ENCODE data around the gene CCDC88C.

Gene CCDC88C

DNA sequence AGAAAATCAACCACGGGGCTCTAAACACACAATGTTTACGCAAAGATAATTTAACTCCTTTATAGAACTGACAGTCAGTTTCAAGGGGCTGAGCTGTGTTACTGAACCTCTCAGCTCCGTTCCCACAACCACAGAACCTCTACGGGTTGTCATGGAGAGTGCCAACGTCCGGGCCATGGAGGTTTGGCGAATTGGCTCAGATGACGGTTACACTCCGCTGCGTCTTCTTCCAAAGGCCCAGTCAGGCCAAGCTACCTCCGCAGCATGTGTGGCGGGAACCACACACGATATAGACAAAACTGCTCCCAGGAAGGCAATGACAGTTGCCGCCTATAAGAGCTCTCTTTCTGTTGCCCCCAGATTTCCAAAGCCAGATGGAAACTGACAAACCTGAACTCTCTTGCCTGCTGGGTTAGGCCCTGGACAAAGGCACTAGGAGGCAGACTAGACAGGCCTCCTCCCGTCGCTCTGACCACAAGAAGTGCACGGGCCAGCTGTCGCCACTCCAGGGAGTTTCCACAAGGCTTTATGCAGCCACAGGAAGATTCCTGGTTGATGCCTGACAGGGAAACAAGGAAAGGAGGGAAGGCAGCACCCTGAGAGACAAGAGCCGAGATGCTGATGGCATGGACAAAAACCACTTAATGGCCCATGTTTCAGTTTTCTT lies 30.3 kb downstream of the CCDC88C start:
- Histone ChIP-seq H3K27ac (ENCODE audit: low read length) (no peak overlapping the region), H3K36me3 (replicated peaks; ENCODE audit: low read depth, low read length) (peaks cover 30% of the 10 kb centered on the region), H2AFZ (ENCODE audit: low read depth, low read length) (no peak overlapping the region), H3K9me3 (ENCODE audit: insufficient read depth, low read length) (no peaks in the 10 kb centered on the region), H3K4me2 (ENCODE audit: low read length) (no peak overlapping the region), H4K20me1 (ENCODE audit: insufficient read depth, low read length) (peaks cover 91% of the 10 kb centered on the region), H3K9ac (ENCODE audit: low read length) (no peak overlapping the region), H3K79me2 (ENCODE audit: low read length) (peaks cover 97% of the 10 kb centered on the region), H3K4me1 (ENCODE audit: low read length) (peaks cover 69% of the 10 kb centered on the region), H3K27me3 (ENCODE audit: low read depth, low read length) (no peaks in the 10 kb centered on the region), H3K4me3 (ENCODE audit: low read length) (no peak overlapping the region)
- no peak for TF ChIP-seq EZH2phosphoT487 (IDR thresholded peaks at IDR 0.05; ENCODE audit: low read depth)
- TF ChIP-seq CTCF (IDR thresholded peaks at IDR 0.05; ENCODE audit: low read depth, low read length): no peak

- peaks cover 22% of the 10 kb centered on the region for H3K36me3 ChIP-seq (replicated peaks; ENCODE audit: low read depth, low read length)
- no peaks in the 10 kb centered on the region for H3K27me3 ChIP-seq (ENCODE audit: low read depth, low read length)
- H3K4me2 ChIP-seq (ENCODE audit: low read length): no peak overlapping the region
- no peak overlapping the region for H3K9ac ChIP-seq (ENCODE audit: low read length)
- TF ChIP-seq CTCF (IDR thresholded peaks at IDR 0.05; ENCODE audit: low read depth, low read length) (no peak), EZH2phosphoT487 (IDR thresholded peaks at IDR 0.05; ENCODE audit: low read depth) (no peak)
- H3K9me3 ChIP-seq (ENCODE audit: insufficient read depth, low read length): no peaks in the 10 kb centered on the region
- H3K4me3 ChIP-seq (ENCODE audit: low read length): no peak overlapping the region
- peaks cover 69% of the 10 kb centered on the region for H3K4me1 ChIP-seq (ENCODE audit: low read length)
- H3K27ac ChIP-seq (ENCODE audit: low read length): no peak overlapping the region
- peaks cover 91% of the 10 kb centered on the region for H4K20me1 ChIP-seq (ENCODE audit: insufficient read depth, low read length)
- H2AFZ ChIP-seq (ENCODE audit: low read depth, low read length): no peak overlapping the region
- H3K79me2 ChIP-seq (ENCODE audit: low read length): peaks cover 98% of the 10 kb centered on the region
Observed at GRCh38 chr14:91385697-91386096, 31.9 kb downstream of the CCDC88C start.

DNA sequence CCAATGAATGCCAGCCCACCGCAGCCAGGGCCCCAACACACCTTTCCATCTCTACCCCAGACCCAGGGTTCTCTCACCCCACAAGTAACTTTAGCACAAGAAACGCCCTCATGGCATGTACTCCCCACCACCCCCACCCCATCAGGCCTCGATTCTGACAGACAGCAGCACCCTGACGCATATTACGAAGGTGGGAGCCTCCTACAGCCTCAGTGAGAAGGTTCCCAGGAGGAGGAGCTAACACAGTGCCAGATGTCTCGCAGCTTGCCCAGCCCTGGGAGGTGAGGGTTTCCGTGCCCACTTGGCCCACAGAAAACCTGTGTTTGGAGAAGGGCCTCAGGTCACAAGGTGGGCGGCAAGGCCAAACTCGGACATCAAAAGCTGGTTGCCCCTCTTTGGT lies 32.4 kb downstream of the CCDC88C start:
- H3K9ac ChIP-seq (ENCODE audit: low read length): no peak overlapping the region
- H2AFZ ChIP-seq (ENCODE audit: low read depth, low read length): no peak overlapping the region
- H3K27ac ChIP-seq (ENCODE audit: low read length): no peak overlapping the region
- no peak for TF ChIP-seq EZH2phosphoT487 (IDR thresholded peaks at IDR 0.05; ENCODE audit: low read depth)
- TF ChIP-seq CTCF (IDR thresholded peaks at IDR 0.05; ENCODE audit: low read depth, low read length): no peak
- H3K4me3 ChIP-seq (ENCODE audit: low read length): no peak overlapping the region
- peaks cover 17% of the 10 kb centered on the region for H3K36me3 ChIP-seq (replicated peaks; ENCODE audit: low read depth, low read length)
- no peaks in the 10 kb centered on the region for H3K27me3 ChIP-seq (ENCODE audit: low read depth, low read length)
- no peak overlapping the region for H3K4me2 ChIP-seq (ENCODE audit: low read length)
- H3K4me1 ChIP-seq (ENCODE audit: low read length): peaks cover 69% of the 10 kb centered on the region
- no peaks in the 10 kb centered on the region for H3K9me3 ChIP-seq (ENCODE audit: insufficient read depth, low read length)
- peaks cover 91% of the 10 kb centered on the region for H4K20me1 ChIP-seq (ENCODE audit: insufficient read depth, low read length)
- H3K79me2 ChIP-seq (ENCODE audit: low read length): peaks cover 98% of the 10 kb centered on the region

DNA sequence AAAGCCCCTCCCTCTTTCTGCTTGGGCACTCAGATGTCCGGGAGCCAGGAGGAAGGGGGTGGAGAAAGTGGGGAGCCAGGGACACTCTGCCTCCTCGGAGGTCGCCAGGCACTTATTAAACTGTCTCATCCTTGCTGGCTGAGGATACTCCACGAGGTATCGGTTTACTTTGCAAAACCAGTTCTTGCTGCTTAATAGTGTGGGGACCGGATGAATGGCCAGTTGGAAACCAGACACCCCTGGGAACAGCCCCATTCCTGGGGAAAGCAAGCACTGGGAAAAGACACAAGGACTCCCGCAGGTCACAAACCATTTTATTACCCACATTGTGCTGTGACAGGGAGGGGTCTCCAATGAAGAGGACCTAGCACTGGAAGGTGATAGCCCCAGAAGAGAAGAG lies 34.2 kb downstream of the CCDC88C start:
- Histone ChIP-seq H3K4me2 (ENCODE audit: low read length) (peak overlapping the region; percentile 87), H3K9ac (ENCODE audit: low read length) (no peak overlapping the region), H4K20me1 (ENCODE audit: insufficient read depth, low read length) (peaks cover 95% of the 10 kb centered on the region), H2AFZ (ENCODE audit: low read depth, low read length) (no peak overlapping the region), H3K4me1 (ENCODE audit: low read length) (peaks cover 72% of the 10 kb centered on the region), H3K9me3 (ENCODE audit: insufficient read depth, low read length) (no peaks in the 10 kb centered on the region), H3K27ac (ENCODE audit: low read length) (no peak overlapping the region), H3K79me2 (ENCODE audit: low read length) (peaks cover 100% of the 10 kb centered on the region), H3K36me3 (replicated peaks; ENCODE audit: low read depth, low read length) (peaks cover 21% of the 10 kb centered on the region), H3K4me3 (ENCODE audit: low read length) (no peak overlapping the region), H3K27me3 (ENCODE audit: low read depth, low read length) (no peaks in the 10 kb centered on the region)
- no peak for TF ChIP-seq CTCF (IDR thresholded peaks at IDR 0.05; ENCODE audit: low read depth, low read length)
- TF ChIP-seq EZH2phosphoT487 (IDR thresholded peaks at IDR 0.05; ENCODE audit: low read depth): no peak

Data from OCI-LY3 (cell line).